B cell (primary cell): ENCODE data around the gene PRSS36. TPM values are rescaled to one million over a fixed set of nuclear protein-coding genes. Genes with fewer than 3 reads are reported as not detected.

Experiments
- ATAC-seq: fragments of 200-7000 bp; cut with Tn5 transposase; one replicate; pipeline ENCODE4 v1.10.0; 2021; ENCODE audit warnings: low read depth, mild to moderate bottlenecking, moderate number of reproducible peaks, moderate library complexity
- CTCF ChIA-PET: fragments of 350-600 bp; sonication (Branson Sonifier 250); formaldehyde crosslinking; loops from one replicate; lab custom pipeline; 2021; ENCODE audit warnings: antibody characterized with exemption, inconsistent platforms; lab: Charles Lee
- POLR2A ChIA-PET: fragments of 350-600 bp; sonication (Branson Sonifier 250); formaldehyde crosslinking; loops from one replicate; lab custom pipeline; 2021; ENCODE audit warnings: antibody characterized with exemption; lab: Charles Lee
- DNase-seq: peaks from one replicate; pipeline ENCODE4 v3.0.0; 2013
- H2AFZ ChIP-seq: 2 replicates; pipeline ENCODE4 v1.6.1; 2012; ENCODE audit warnings: mild to moderate bottlenecking, low read depth, low read length; ENCODE audit not compliant: insufficient read depth, poor library complexity, severe bottlenecking
- H3K27ac ChIP-seq, 2 donors: 1 replicate in 1 of 2; 2 replicates in 1 of 2; pipeline ENCODE4 v1.5.1; 2012 to 2013; ENCODE audit warnings: low read length in 2 of 2, mild to moderate bottlenecking in 2 of 2, moderate library complexity in 1 of 2
- H3K27me3 ChIP-seq, 4 experiments: fragments of 200-600 bp in 1 of 4; sonication (generic) in 1 of 4; replicated peaks in 1 of 4; 1 replicate in 2 of 4; 2 replicates in 2 of 4; pipeline versions ENCODE4 v1.6.1 to v1.7.0; 2013 to 2016; ENCODE audit warnings: low read length in 3 of 4, mild to moderate bottlenecking in 2 of 4, mixed read lengths in 1 of 4, moderate library complexity in 1 of 4; ENCODE audit not compliant: insufficient read depth in 4 of 4, control insufficient read depth in 3 of 4; ENCODE audit errors: control extremely low read depth in 1 of 4
- H3K36me3 ChIP-seq, 2 experiments: replicated peaks in 1 of 2; 1 replicate in 1 of 2; 2 replicates in 1 of 2; pipeline versions ENCODE4 v1.6.1 to v1.7.1; 2013; ENCODE audit warnings: low read length in 1 of 2; ENCODE audit not compliant: insufficient read depth in 2 of 2, control insufficient read depth in 1 of 2; ENCODE audit errors: control extremely low read depth in 1 of 2, extremely low read depth in 1 of 2
- H3K4me1 ChIP-seq, 2 donors: fragments of 200-600 bp in 1 of 2; sonication (generic) in 1 of 2; 1 replicate in 1 of 2; 2 replicates in 1 of 2; pipeline versions ENCODE4 v1.5.1 to v1.6.1; 2013 to 2017; ENCODE audit warnings: low read length in 2 of 2; ENCODE audit not compliant: control insufficient read depth in 2 of 2, insufficient read depth in 2 of 2
- H3K4me2 ChIP-seq: replicated peaks from 2 replicates; pipeline ENCODE3; 2012; ENCODE audit warnings: mild to moderate bottlenecking, low read depth, low read length; ENCODE audit not compliant: poor library complexity, severe bottlenecking
- H3K4me3 ChIP-seq, 5 experiments: fragments of 200-600 bp in 1 of 5; sonication (generic) in 1 of 5; 1 replicate in 3 of 5; 2 replicates in 2 of 5; pipeline versions ENCODE4 v1.5.1 to v1.7.0; 2011 to 2016; ENCODE audit warnings: low read length in 4 of 5, mild to moderate bottlenecking in 4 of 5, low read depth in 2 of 5, control low read depth in 1 of 5, moderate library complexity in 1 of 5; ENCODE audit not compliant: insufficient read depth in 1 of 5; ENCODE audit errors: control extremely low read depth in 1 of 5, extremely low read depth in 1 of 5
- H3K79me2 ChIP-seq: fragments of 200-600 bp; sonication (generic); one replicate; pipeline ENCODE4 v1.6.0; 2016; ENCODE audit warnings: low read length; ENCODE audit not compliant: control insufficient read depth, insufficient read depth
- H3K9ac ChIP-seq: fragments of 200-600 bp; sonication (generic); 2 replicates; pipeline ENCODE4 v1.6.1; 2017; ENCODE audit warnings: mild to moderate bottlenecking, low read length, moderate library complexity
- H3K9me3 ChIP-seq, 3 donors: one replicate each; pipeline versions ENCODE4 v1.6.1 to v1.7.1; 2013; ENCODE audit warnings: low read length in 2 of 3; ENCODE audit not compliant: control insufficient read depth in 2 of 3, insufficient read depth in 1 of 3; ENCODE audit errors: control extremely low read depth in 1 of 3
- H4K20me1 ChIP-seq: 2 replicates; pipeline ENCODE4 v1.6.0; 2012; ENCODE audit warnings: mild to moderate bottlenecking, low read length; ENCODE audit not compliant: insufficient read depth, control insufficient read depth, poor library complexity, severe bottlenecking
- H3K27ac Mint-ChIP-seq: one replicate; pipeline ENCODE4 v1.8.0; 2021; ENCODE audit warnings: mixed read lengths
- H3K27me3 Mint-ChIP-seq: one replicate; pipeline ENCODE4 v1.8.0; 2021; ENCODE audit warnings: mixed read lengths
- H3K4me1 Mint-ChIP-seq: one replicate; pipeline ENCODE4 v1.8.0; 2021; ENCODE audit warnings: mixed read lengths
- H3K4me3 Mint-ChIP-seq: one replicate; pipeline ENCODE4 v1.8.0; 2021; ENCODE audit warnings: mixed read lengths
- H3K9me3 Mint-ChIP-seq: one replicate; pipeline ENCODE4 v1.8.0; 2022; ENCODE audit warnings: mixed read lengths; ENCODE audit not compliant: insufficient read depth
- CTCF ChIP-seq: fragments of 200-600 bp; IDR thresholded peaks from one replicate; pipeline ENCODE4 v1.8.0; 2022; ENCODE audit warnings: antibody characterized with exemption, mild to moderate bottlenecking
- EZH2 ChIP-seq: IDR thresholded peaks from 2 replicates; pipeline ENCODE4 v1.6.1; 2012; ENCODE audit warnings: borderline replicate concordance, low read depth, mild to moderate bottlenecking, moderate library complexity, low read length; ENCODE audit not compliant: insufficient read depth, poor library complexity, severe bottlenecking
- whole genome bisulfite sequencing: methylation state at CpG from one replicate; pipeline ENCODE4 v1.1.5; 2013; ENCODE audit warnings: missing lambda C conversion rate; ENCODE audit not compliant: insufficient coverage; 5-methylcytosine and 5-hydroxymethylcytosine counted together
- intact Hi-C: fragments of 100-400 bp; cut with micrococcal nuclease; formaldehyde crosslinking; loops from one replicate; pipeline ENCODE4 v1.10.0; 2022
- polyA plus RNA-seq: library from polyadenylated mRNA; depleted of rRNA; stranded (reverse); fragments of >200 nt; gene quantifications from 2 replicates; pipeline ENCODE4 v1.2.3, GENCODE V29; 2012
- total RNA-seq, 2 donors: library from RNA; stranded (reverse); fragments of 120-200 nt in 1 of 2; gene quantifications; 1 replicate in 1 of 2; 2 replicates in 1 of 2; pipeline versions ENCODE4 v1.2.3 to v1.2.4, GENCODE V29; 2013 to 2022

The PRSS36 gene
- total and polyA plus RNA-seq, 2 donors (not counting 1 experiment from before 2014, with no cell fraction given), result 1.0 to 1.6 TPM

GRCh38 chr16:31182391-31182790, 32.5 kb upstream of the PRSS36 start:
- Mint-ChIP-seq H3K4me3 (peak overlapping the region; percentile 99), H3K27me3 (no peaks in the 10 kb centered on the region), H3K9me3 (no peaks in the 10 kb centered on the region), H3K4me1 (peaks cover 70% of the 10 kb centered on the region), H3K27ac (peak overlapping the region; percentile 73)
- TF ChIP-seq CTCF, result no peak
- no peak for TF ChIP-seq EZH2
- peaks cover 69% of the 10 kb centered on the region for H4K20me1 ChIP-seq
- ATAC-seq (no peak), DNase-seq (peak; percentile 20)
- H3K27ac ChIP-seq, result no peak overlapping the region
- H2AFZ ChIP-seq, result no peak overlapping the region
- no peaks in the 10 kb centered on the region for H3K27me3 ChIP-seq
- H3K36me3 ChIP-seq, result peaks cover 13 to 51% of the 10 kb centered on the region in 2 experiments
- peak overlapping the region; percentile 96 for H3K9ac ChIP-seq
- peaks cover 73% of the 10 kb centered on the region for H3K79me2 ChIP-seq
- 55% methylated on average over 6 of the region's 7 CpGs for WGBS
- H3K4me1 ChIP-seq, result peaks cover 34 to 50% of the 10 kb centered on the region in 2 donors
- peak overlapping the region; percentile 87 for H3K4me2 ChIP-seq
- POLR2A ChIA-PET, result interaction anchor here (0.6 to 0.9 kb wide), 2 partner anchors 14 to 532 kb away, joined by 4 to 9 read pairs; no protein-coding TSS in a partner anchor
- H3K4me3 ChIP-seq, result peak overlapping the region in 3 of 5 experiments; percentile 4 to 98 (median 91)
- intact Hi-C loops, result loop anchor here (10.0 kb wide), 2 partner anchors 78 to 692 kb away; partner anchors contain the start of genes BCKDK and ZNF267
- CTCF ChIA-PET, result interaction anchor here (1.2 to 2.5 kb wide), 3 partner anchors 20 to 151 kb away, joined by 6 to 12 read pairs (median 8); partner anchors contain the start of gene PYCARD
- no peaks in the 10 kb centered on the region for H3K9me3 ChIP-seq

DNA sequence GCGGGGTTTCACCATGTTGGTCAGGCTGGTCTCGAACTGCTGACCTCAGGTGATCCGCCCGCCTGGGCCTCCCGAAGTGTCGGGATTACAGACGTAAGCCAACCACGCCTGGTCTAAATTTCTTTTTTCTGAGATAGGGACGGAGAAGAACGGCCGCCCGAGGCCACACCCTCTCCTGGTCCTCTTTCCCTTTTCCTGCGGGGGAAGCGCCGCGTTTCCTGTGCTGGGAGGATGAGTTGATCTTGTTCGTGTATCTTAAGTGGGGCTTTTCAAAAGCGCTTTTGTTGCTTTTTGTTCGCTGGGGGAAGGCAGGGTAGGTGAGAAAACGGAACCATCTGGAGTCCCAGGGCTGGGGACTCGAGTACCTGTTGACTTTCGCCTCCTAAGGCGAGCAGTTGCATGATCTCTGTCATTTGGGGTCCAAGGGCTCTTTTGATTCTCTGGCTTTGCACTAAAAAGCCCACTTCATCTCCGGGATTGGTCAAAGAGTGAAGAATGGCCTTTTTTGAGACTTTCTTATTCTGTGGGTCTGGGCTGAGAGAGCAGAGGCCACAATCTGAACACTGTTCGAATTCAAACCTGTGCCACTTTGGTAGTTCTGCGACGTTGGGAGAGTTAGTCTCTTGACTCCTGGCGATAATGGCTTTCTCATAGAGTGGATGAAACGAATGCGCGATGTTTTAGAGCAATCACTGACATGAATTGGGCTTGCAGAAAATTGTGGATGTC, 31.4 kb upstream of the PRSS36 start:
- ATAC-seq (no peak), DNase-seq (peak; percentile 63)
- ChIA-PET CTCF (interaction anchor here (1.6 to 2.3 kb wide), 3 partner anchors 20 to 279 kb away, joined by 3 to 17 read pairs (median 5); no protein-coding TSS in a partner anchor), POLR2A (interaction anchor here (1.3 to 3.3 kb wide), 11 partner anchors 15 to 278 kb away, joined by 3 to 44 read pairs (median 8); partner anchors contain the start of genes ARMC5, KAT8, PYCARD and PYDC1)
- Histone ChIP-seq H3K9ac (peak overlapping the region; percentile 96), H3K79me2 (peaks cover 75% of the 10 kb centered on the region), H3K9me3 (no peaks in the 10 kb centered on the region), H3K27me3 (no peaks in the 10 kb centered on the region), H4K20me1 (peaks cover 57% of the 10 kb centered on the region), H3K4me2 (peak overlapping the region; percentile 87), H3K4me1 (peaks cover 41 to 61% of the 10 kb centered on the region in 2 donors), H3K27ac (peak overlapping the region; percentile 33 to 93), H3K4me3 (peak overlapping the region; percentile 58 to 98 (median 91)), H3K36me3 (peaks cover 13 to 40% of the 10 kb centered on the region in 2 experiments), H2AFZ (no peak overlapping the region)
- 6% methylated on average over 22 of the region's 31 CpGs for WGBS
- Mint-ChIP-seq H3K27ac (peak overlapping the region; percentile 100), H3K9me3 (no peaks in the 10 kb centered on the region), H3K4me1 (peaks cover 70% of the 10 kb centered on the region), H3K27me3 (no peaks in the 10 kb centered on the region), H3K4me3 (peak overlapping the region; percentile 99)
- intact Hi-C loops, result loop anchor here (10.0 kb wide), 2 partner anchors 76 to 694 kb away; partner anchors contain the start of genes BCKDK and ZNF267
- TF ChIP-seq CTCF (no peak), EZH2 (no peak)
